ENCODE data around the gene TEDC1. TPM values are rescaled to one million over a fixed set of nuclear protein-coding genes. Genes with fewer than 3 reads are reported as not detected.
A peak's percentile ranks its signal among the peaks of the same experiment; 100 is the strongest.

The TEDC1 gene
- total RNA-seq, 3 donors from 2014 or later (not counting 1 experiment from before 2014, with no cell fraction given): 70.0 to 233 (median 112) TPM

DNA sequence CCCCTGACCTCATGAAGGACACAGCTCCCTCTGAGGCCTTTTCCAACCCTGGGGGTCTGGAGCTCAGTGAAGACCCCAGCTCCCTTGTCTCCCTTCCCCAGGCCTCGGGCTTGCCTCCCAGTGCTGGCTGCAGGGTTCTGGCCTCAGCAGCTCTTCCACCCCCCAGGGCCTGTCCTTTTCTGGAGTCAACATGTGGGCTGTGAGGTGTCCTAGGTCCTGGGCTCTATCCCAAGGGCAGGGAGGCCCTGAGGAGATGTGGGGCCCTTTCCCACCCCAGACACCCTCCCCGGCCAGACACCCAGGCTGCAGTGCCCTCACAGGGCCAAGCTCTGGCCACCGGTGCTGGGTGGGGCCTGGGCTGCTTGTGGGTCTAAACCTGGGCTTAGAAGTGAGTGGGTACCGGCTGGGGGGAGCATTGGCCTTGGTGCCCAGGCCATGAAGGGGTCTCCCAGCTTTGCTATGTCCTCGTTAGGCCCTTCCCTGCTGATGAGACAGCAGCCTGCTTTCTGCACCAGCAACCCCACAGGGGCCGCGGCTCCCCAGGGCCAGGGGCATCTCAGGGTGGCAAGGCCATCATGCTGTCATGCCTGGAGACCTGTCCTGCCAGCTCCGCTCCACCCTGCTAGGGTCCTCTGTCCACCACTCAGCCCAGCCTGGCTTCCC is 19.1 kb upstream of the TEDC1 start:
- Mint-ChIP-seq H3K27ac (no peak overlapping the region), H3K36me3 (no peaks in the 10 kb centered on the region), H3K27me3 (ENCODE audit: low read depth in 2 of 2) (peaks cover 0 to 6% of the 10 kb centered on the region in 2 donors), H3K4me1 (peaks cover 0 to 13% of the 10 kb centered on the region in 2 donors), H3K4me3 (no peak overlapping the region), H3K9me3 (no peaks in the 10 kb centered on the region)
- Histone ChIP-seq H3K36me3 (ENCODE audit: control insufficient read depth, insufficient read depth, low read length) (peaks cover 2% of the 10 kb centered on the region), H3K4me1 (ENCODE audit: control insufficient read depth, insufficient read depth, low read length) (peaks cover 30% of the 10 kb centered on the region), H3K9me3 (ENCODE audit: control insufficient read depth, insufficient read depth, low read length) (no peaks in the 10 kb centered on the region), H3K27me3 (ENCODE audit: control insufficient read depth, insufficient read depth, low read length) (peaks cover 22% of the 10 kb centered on the region), H3K27ac (ENCODE audit: low read length) (no peak overlapping the region), H3K4me3 (ENCODE audit: low read length) (no peak overlapping the region)
- DNase-seq (no peak), ATAC-seq (no peak)
- intact Hi-C loops (cut with micrococcal nuclease): no loop called here
- WGBS (ENCODE audit: insufficient coverage): 94% methylated on average over 8 of the region's 8 CpGs
- TF ChIP-seq, protein P1, sequence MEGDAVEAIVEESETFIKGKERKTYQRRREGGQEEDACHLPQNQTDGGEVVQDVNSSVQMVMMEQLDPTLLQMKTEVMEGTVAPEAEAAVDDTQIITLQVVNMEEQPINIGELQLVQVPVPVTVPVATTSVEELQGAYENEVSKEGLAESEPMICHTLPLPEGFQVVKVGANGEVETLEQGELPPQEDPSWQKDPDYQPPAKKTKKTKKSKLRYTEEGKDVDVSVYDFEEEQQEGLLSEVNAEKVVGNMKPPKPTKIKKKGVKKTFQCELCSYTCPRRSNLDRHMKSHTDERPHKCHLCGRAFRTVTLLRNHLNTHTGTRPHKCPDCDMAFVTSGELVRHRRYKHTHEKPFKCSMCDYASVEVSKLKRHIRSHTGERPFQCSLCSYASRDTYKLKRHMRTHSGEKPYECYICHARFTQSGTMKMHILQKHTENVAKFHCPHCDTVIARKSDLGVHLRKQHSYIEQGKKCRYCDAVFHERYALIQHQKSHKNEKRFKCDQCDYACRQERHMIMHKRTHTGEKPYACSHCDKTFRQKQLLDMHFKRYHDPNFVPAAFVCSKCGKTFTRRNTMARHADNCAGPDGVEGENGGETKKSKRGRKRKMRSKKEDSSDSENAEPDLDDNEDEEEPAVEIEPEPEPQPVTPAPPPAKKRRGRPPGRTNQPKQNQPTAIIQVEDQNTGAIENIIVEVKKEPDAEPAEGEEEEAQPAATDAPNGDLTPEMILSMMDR (IDR thresholded peaks at IDR 0.05): no peak

DNA sequence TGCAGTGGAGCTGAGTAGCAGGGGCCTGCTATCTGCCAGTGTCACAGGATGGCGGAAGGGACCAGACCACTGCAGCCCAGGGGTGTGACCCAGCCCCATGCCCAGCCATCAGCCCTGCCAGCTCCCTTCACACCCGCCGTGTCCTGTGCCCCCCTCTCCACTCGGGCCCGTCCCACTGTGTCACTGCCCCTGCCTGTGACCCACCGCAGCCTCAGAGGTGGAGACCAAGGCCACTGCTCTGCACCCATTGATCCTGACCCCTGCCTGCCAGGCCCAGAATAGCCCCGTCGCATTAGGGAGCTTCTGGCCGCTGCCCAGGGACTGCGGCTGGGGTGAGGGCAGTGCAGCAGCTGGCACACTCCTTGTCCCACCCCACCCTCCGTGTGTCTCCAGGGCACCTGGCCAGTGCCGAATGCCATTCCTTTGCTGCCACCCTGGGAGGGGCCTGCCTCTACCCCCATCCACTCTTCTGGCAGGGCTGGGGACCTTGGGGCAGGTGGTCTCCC is 18.5 kb upstream of the TEDC1 start:
- Mint-ChIP-seq H3K9me3 (no peaks in the 10 kb centered on the region), H3K27me3 (ENCODE audit: low read depth in 2 of 2) (peaks cover 0 to 6% of the 10 kb centered on the region in 2 donors), H3K4me1 (peaks cover 6 to 18% of the 10 kb centered on the region in 2 donors), H3K27ac (no peak overlapping the region), H3K4me3 (no peak overlapping the region), H3K36me3 (no peaks in the 10 kb centered on the region)
- Histone ChIP-seq H3K4me3 (ENCODE audit: low read length) (no peak overlapping the region), H3K36me3 (ENCODE audit: control insufficient read depth, insufficient read depth, low read length) (peaks cover 2% of the 10 kb centered on the region), H3K27me3 (ENCODE audit: control insufficient read depth, insufficient read depth, low read length) (peaks cover 22% of the 10 kb centered on the region), H3K9me3 (ENCODE audit: control insufficient read depth, insufficient read depth, low read length) (no peaks in the 10 kb centered on the region), H3K4me1 (ENCODE audit: control insufficient read depth, insufficient read depth, low read length) (peaks cover 36% of the 10 kb centered on the region), H3K27ac (ENCODE audit: low read length) (no peak overlapping the region)
- ATAC-seq: no peak
- DNase-seq: no peak
- intact Hi-C loops (cut with micrococcal nuclease): no loop called here
- TF ChIP-seq, protein P1 (IDR thresholded peaks at IDR 0.05): no peak
- WGBS (ENCODE audit: insufficient coverage): 92% methylated on average over 12 of the region's 12 CpGs

DNA sequence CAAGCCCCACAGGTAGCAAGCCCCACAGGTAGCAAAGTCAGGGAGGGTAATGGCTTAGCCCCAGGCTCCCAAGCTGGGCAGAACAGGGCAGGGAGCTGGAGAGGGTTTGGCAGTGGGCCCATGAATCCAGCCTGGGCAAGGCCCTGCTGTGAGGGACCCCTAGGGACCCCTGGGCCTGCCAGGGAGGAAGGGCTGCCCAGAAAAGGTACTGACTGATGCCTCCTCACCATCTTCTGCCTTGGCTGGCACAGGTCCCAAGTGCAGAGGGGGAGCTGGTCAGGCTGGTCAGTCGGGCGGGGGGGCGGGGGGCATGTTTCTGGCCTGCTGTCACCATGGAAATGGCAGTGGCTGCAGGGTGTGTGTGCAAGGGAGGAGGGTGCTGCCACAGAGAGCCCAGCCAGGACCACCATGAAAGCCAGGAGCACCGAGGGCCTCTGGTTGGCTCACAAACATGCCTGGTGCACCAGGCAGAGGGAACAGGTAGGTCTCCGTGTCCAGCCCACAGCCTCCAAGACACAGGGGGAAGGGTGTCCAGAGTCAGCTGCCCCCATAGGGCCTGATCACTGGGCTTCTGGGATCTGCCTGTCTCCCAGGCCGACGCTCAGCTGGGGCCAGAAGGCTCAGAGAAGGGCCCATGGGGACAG is 17.9 kb upstream of the TEDC1 start:
- ATAC-seq: no peak
- peaks cover 22% of the 10 kb centered on the region for H3K27me3 ChIP-seq (ENCODE audit: control insufficient read depth, insufficient read depth, low read length)
- peaks cover 6 to 21% of the 10 kb centered on the region in 2 donors for H3K4me1 Mint-ChIP-seq
- no peak for DNase-seq
- H3K36me3 Mint-ChIP-seq: no peaks in the 10 kb centered on the region
- TF ChIP-seq, protein P1 (IDR thresholded peaks at IDR 0.05): no peak
- H3K4me3 Mint-ChIP-seq: peak overlapping the region; percentile 57
- peaks cover 0 to 6% of the 10 kb centered on the region in 2 donors for H3K27me3 Mint-ChIP-seq (ENCODE audit: low read depth in 2 of 2)
- H3K4me3 ChIP-seq (ENCODE audit: low read length): no peak overlapping the region
- no peaks in the 10 kb centered on the region for H3K9me3 ChIP-seq (ENCODE audit: control insufficient read depth, insufficient read depth, low read length)
- intact Hi-C loops (cut with micrococcal nuclease): no loop called here
- no peaks in the 10 kb centered on the region for H3K9me3 Mint-ChIP-seq
- WGBS (ENCODE audit: insufficient coverage): 47% methylated on average over 7 of the region's 7 CpGs
- no peak overlapping the region for H3K27ac ChIP-seq (ENCODE audit: low read length)
- peaks cover 2% of the 10 kb centered on the region for H3K36me3 ChIP-seq (ENCODE audit: control insufficient read depth, insufficient read depth, low read length)
- peaks cover 41% of the 10 kb centered on the region for H3K4me1 ChIP-seq (ENCODE audit: control insufficient read depth, insufficient read depth, low read length)
- peak overlapping the region in 1 of 2 donors; percentile 16 for H3K27ac Mint-ChIP-seq

All from natural killer cell (primary cell).